HepG2 (cell line): ENCODE data around the gene DALRD3. TPM values are rescaled to one million over a fixed set of nuclear protein-coding genes. Genes with fewer than 3 reads are reported as not detected.
A peak's percentile ranks its signal among the peaks of the same experiment; 100 is the strongest.

Experiments used
- ATAD3A ChIP-seq: sonication (generic); formaldehyde crosslinking; IDR thresholded peaks from 2 replicates; pipeline ENCODE4 v1.4.0; 2020; ENCODE audit warnings: missing genetic modification reagents
- CBX5 ChIP-seq: sonication (generic); formaldehyde crosslinking; IDR thresholded peaks from 2 replicates; pipeline ENCODE4 v1.4.0; 2020; ENCODE audit warnings: missing genetic modification reagents, borderline replicate concordance
- CREB1 ChIP-seq, 2 experiments: fragments of 450-650 bp in 1 of 2; IDR thresholded peaks; 2 replicates each; pipeline ENCODE4 v1.6.1; 2016 to 2017; ENCODE audit warnings: control low read depth in 1 of 2, mild to moderate bottlenecking in 1 of 2, missing compliant biosample characterization in 1 of 2, missing genetic modification characterization in 1 of 2
- EP300 ChIP-seq, 3 experiments: sonication (generic) in 1 of 3; formaldehyde crosslinking in 1 of 3; IDR thresholded peaks; 2 replicates each; pipeline versions ENCODE4 v1.5.1 to v1.6.1; 2011 to 2020; ENCODE audit warnings: low read depth in 2 of 3, low read length in 2 of 3, borderline replicate concordance in 1 of 3, improper control_type of control experiment in 1 of 3, mild to moderate bottlenecking in 1 of 3, missing genetic modification reagents in 1 of 3, moderate library complexity in 1 of 3
- LBX2 ChIP-seq: sonication (generic); formaldehyde crosslinking; IDR thresholded peaks from 2 replicates; pipeline ENCODE4 v1.5.0; 2020; ENCODE audit warnings: missing genetic modification reagents, mild to moderate bottlenecking, borderline replicate concordance
- RBFOX2 ChIP-seq: fragments of 200-400 bp; formaldehyde crosslinking; IDR thresholded peaks from 2 replicates; pipeline ENCODE4 v1.6.1; 2017; ENCODE audit warnings: low read depth, mild to moderate bottlenecking, low read length
- SOX13 ChIP-seq, 3 experiments: fragments of 450-650 bp in 1 of 3; sonication (generic) in 1 of 3; formaldehyde crosslinking in 1 of 3; IDR thresholded peaks in 2 of 3; conservative IDR thresholded peaks in 1 of 3; 2 replicates each; pipeline versions ENCODE4 v1.5.0 to v1.6.1; 2016 to 2020; ENCODE audit warnings: antibody characterized with exemption in 1 of 3, mild to moderate bottlenecking in 1 of 3, missing compliant biosample characterization in 1 of 3, missing genetic modification reagents in 1 of 3, moderate library complexity in 1 of 3
- ZC3H13 ChIP-seq: sonication (generic); formaldehyde crosslinking; IDR thresholded peaks from 2 replicates; pipeline ENCODE4 v1.8.1; 2023; ENCODE audit warnings: mild to moderate bottlenecking, missing genetic modification reagents, moderate library complexity
- ZFP90 ChIP-seq: sonication (generic); formaldehyde crosslinking; IDR thresholded peaks from 2 replicates; pipeline ENCODE4 v1.8.0; 2022; ENCODE audit warnings: missing genetic modification reagents, mild to moderate bottlenecking, inconsistent platforms, borderline replicate concordance
- ZNF264 ChIP-seq: sonication (generic); formaldehyde crosslinking; IDR thresholded peaks from 2 replicates; pipeline ENCODE4 v1.4.0; 2020; ENCODE audit warnings: missing genetic modification reagents
- ZNF292 ChIP-seq: sonication (generic); formaldehyde crosslinking; IDR thresholded peaks from 2 replicates; pipeline ENCODE4 v1.8.1; 2022; ENCODE audit warnings: mild to moderate bottlenecking, low read depth, missing genetic modification reagents, borderline replicate concordance
- ZNF318 ChIP-seq: sonication (generic); formaldehyde crosslinking; IDR thresholded peaks from 2 replicates; pipeline ENCODE4 v1.4.0; 2020; ENCODE audit warnings: mild to moderate bottlenecking, missing genetic modification reagents
- ZNF333 ChIP-seq: sonication (generic); formaldehyde crosslinking; IDR thresholded peaks from 2 replicates; pipeline ENCODE4 v1.4.0; 2020; ENCODE audit warnings: mild to moderate bottlenecking, missing genetic modification reagents, borderline replicate concordance
- ZNF33B ChIP-seq: sonication (generic); formaldehyde crosslinking; IDR thresholded peaks from 2 replicates; pipeline ENCODE4 v1.5.1; 2020; ENCODE audit warnings: mild to moderate bottlenecking, missing genetic modification reagents
- ZNF367 ChIP-seq: sonication (generic); formaldehyde crosslinking; IDR thresholded peaks from 2 replicates; pipeline ENCODE4 v1.4.0; 2020; ENCODE audit warnings: missing genetic modification reagents, borderline replicate concordance
- ZNF691 ChIP-seq: sonication (generic); formaldehyde crosslinking; IDR thresholded peaks from 2 replicates; pipeline ENCODE4 v1.4.0; 2020; ENCODE audit warnings: missing genetic modification reagents, low read depth, mild to moderate bottlenecking, borderline replicate concordance
- ZNF720 ChIP-seq: sonication (generic); formaldehyde crosslinking; IDR thresholded peaks from 2 replicates; pipeline ENCODE4 v1.4.0; 2020; ENCODE audit warnings: missing genetic modification reagents
- ZSCAN29 ChIP-seq: sonication (generic); formaldehyde crosslinking; conservative IDR thresholded peaks from 2 replicates; pipeline ENCODE4 v1.4.0; 2020; ENCODE audit warnings: mild to moderate bottlenecking, missing genetic modification reagents
- polyA plus RNA-seq, 8 experiments: library from polyadenylated mRNA; depleted of rRNA in 3 of 8; stranded (reverse) in 7 of 8; unstranded in 1 of 8; fragments of >200 nt; fragmentation: Illumina TruSeq in 4 of 8; extraction: Trizol in 4 of 8; gene quantifications; 2 replicates each; pipeline versions ENCODE4 v1.2.1 to v1.2.3, GENCODE V29; 2011 to 2016; ENCODE audit warnings: low read depth in 4 of 8, missing spikeins in 1 of 8, mixed read lengths in 1 of 8; ENCODE audit not compliant: insufficient read depth in 1 of 8
- total RNA-seq, 5 experiments: library from RNA; depleted of rRNA; stranded (reverse); fragments of >200 nt; fragmentation: Illumina TruSeq; extraction: Trizol; gene quantifications; 2 replicates each; pipeline ENCODE4 v1.2.3, GENCODE V29; 2016; ENCODE audit warnings: low read depth in 1 of 5

Gene DALRD3
- total and polyA plus RNA-seq, 2 of the 13 experiments (the other 11 are each of a cell fraction or from before 2014, with no cell fraction given) = 19.9 to 36.5 TPM

GRCh38 chr3:49006408-49007067, 11.8 kb downstream of the DALRD3 start (continued):
- TF ChIP-seq EP300 (IDR thresholded peaks at IDR 0.05; ENCODE audit: low read depth in 2 of 2, low read length in 2 of 2) = 0 out of 4 replicates have a peak, but pooled peaks of 1 of the 2 experiments have one; percentile 9
- TF ChIP-seq EP300 (CRISPR knock-in tag; IDR thresholded peaks at IDR 0.05; ENCODE audit: borderline replicate concordance) = no peak
- TF ChIP-seq LBX2 = no peak
- no peak for TF ChIP-seq ATAD3A (CRISPR knock-in tag)
- no peak for TF ChIP-seq ZNF318 (CRISPR knock-in tag)
- TF ChIP-seq ZNF691 (CRISPR knock-in tag) = peak; percentile 7; the same call in 1 of the 2 replicates
- TF ChIP-seq RBFOX2 = no peak
- 0 out of 2 replicates have a peak, but pooled peaks have one; percentile 57 for TF ChIP-seq ZFP90 (CRISPR knock-in tag)
- 0 out of 2 replicates have a peak, but pooled peaks have one; percentile 5 for TF ChIP-seq ZNF33B (CRISPR knock-in tag)
- 0 out of 2 replicates have a peak, but pooled peaks have one; percentile 55 for TF ChIP-seq ZSCAN29
- no peak for TF ChIP-seq ZC3H13 (CRISPR knock-in tag)
- TF ChIP-seq CREB1 (IDR thresholded peaks at IDR 0.05) = peak; percentile 84
- TF ChIP-seq CREB1 (CRISPR knock-in tag; IDR thresholded peaks at IDR 0.05) = no peak
- TF ChIP-seq ZNF333 (CRISPR knock-in tag) = no peak
- no peak for TF ChIP-seq CBX5 (CRISPR knock-in tag)
- TF ChIP-seq SOX13 (IDR thresholded peaks at IDR 0.05) = 0 out of 2 replicates have a peak, but pooled peaks have one; percentile 5
- TF ChIP-seq SOX13 (CRISPR knock-in tag; conservative IDR thresholded peaks at IDR 0.05 in 1 of 2, IDR thresholded peaks at IDR 0.05 in 1 of 2) = no peak
- 0 out of 2 replicates have a peak, but pooled peaks have one; percentile 68 for TF ChIP-seq ZNF264 (CRISPR knock-in tag)
- TF ChIP-seq ZNF367 (CRISPR knock-in tag) = peak; percentile 48; the same call in 1 of the 2 replicates
- TF ChIP-seq ZNF720 = no peak
- peak; percentile 6; the same call in 1 of the 2 replicates for TF ChIP-seq ZNF292 (CRISPR knock-in tag)
